Right renal cortex interstitium (tissue), 3 donors: ENCODE data around the gene CHN2. TPM values are rescaled to one million over a fixed set of nuclear protein-coding genes. Genes with fewer than 3 reads are reported as not detected.

Experiments
- DNase-seq, 3 donors: peaks; one replicate each; pipeline ENCODE4 v3.0.0-alpha.2; 2013; ENCODE audit warnings: low read depth in 3 of 3, low spot score in 2 of 3
- polyA plus RNA-seq, 3 donors: library from polyadenylated mRNA; unstranded; fragments of 120-200 nt; gene quantifications; one replicate each; pipeline ENCODE4 v1.2.1, GENCODE V29; 2013; ENCODE audit not compliant: insufficient read length in 3 of 3

The CHN2 gene
- 10 to 100 TPM; 14.3 to 20.8 (median 18.3) TPM for polyA plus RNA-seq

DNA sequence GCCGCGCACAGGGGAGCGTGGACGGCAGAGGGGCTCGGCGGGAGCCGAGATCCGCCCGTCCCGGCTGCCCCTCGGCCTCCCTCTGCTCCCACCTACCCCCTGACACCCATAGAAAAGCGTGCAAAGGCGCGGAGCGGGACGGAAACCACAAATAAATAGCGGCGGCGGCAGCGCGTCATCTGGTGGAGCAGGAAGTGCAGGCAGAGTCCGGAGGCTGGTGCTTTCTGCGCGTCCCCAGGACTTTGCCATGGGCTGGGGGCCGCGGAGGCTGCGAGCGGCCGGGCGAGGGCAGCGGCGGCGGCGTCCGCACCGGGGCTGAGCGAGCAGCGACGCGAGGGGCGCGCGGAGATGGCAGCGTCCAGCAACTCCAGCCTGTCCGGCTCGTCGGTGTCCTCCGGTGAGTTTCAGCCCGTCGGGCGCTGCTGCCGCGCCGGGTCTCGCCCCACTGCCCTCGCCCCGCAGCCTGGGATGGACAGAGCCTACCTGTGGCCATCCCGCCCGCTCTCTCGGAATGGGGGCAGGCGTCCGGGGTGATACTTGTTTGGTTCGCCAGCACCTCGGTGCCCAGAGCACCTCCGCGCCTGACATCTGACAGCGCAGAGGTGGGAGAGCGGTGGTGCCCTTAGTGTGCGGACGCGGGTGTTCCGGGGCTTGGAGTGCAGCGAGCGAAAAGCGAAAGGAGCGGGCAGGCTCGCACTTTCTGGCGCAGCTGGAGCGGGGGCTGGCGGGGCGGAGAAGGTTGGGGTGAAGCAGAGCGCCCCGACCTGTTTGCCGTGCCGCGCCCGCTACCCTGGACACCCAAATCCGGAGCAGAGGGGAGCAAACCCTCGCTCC lies at the start of gene CHN2:
TSS of gene CHN2 (plus strand) at position 182 of the 834 bp plus-strand sequence.
- DNase-seq, result peak in 1 of 3 donors; percentile 32

DNA sequence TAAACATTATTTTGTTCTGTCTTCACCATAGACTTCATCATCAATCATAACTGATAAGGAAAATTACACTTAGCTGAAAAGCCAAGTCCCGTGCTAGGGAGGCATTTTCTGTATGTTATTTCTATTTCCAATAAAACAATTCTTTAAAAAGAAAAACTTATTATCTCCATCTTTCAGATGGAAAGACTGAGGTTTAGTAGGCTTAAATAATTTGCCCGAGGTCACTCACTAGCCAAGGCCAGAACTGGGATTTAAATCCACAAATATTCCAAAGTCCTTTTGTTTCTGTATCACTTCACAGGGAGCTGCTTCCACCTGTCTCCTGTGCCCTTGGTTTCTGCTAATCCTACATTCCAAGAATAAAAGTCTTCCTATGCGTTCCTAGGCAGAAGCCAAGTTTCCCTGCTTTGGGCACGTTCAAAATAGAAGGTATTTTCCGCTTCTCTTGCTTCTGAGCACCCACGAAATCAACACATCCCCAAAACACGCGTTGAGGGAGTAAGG lies 49.0 kb upstream of the CHN2 start:
- no peak for DNase-seq

DNA sequence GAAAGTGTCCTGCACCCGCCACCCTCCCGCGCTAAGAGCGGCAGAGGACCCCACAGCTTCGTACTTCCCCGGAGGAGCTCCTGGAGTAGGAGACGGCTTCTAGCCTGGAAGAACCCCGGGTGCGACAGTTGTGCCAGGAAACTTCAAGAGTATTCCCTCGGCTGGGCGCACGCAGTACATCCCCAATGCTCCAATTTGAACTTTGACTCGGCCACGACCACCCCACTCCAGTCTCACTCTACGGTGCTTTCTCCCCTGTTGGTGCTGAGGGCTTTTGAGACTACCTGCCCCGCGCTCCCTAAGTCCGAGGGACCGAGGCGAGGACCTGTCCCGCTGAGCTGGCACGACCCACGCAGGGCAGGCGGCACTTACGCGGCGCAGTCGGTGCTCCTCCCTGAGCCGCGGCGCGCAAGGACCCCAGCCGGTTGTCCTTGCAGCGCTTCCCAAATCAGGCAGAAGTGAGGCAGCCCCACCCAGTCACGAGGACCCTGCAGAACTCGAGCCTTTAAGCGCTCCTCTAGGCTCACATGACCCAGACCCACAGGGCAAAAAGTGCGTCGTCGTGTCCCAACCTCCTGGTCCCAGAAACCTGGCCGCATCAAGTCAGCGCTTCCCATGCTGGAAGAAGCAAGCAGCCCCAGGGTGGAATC lies 48.4 kb upstream of the CHN2 start, which contains the start of gene CPVL:
TSS of gene CPVL (minus strand) at position 481 of the 650 bp plus-strand sequence. CDS start 25,476 bp downstream, outside the sequence.
- DNase-seq, result peak in 1 of 3 donors; percentile 6

DNA sequence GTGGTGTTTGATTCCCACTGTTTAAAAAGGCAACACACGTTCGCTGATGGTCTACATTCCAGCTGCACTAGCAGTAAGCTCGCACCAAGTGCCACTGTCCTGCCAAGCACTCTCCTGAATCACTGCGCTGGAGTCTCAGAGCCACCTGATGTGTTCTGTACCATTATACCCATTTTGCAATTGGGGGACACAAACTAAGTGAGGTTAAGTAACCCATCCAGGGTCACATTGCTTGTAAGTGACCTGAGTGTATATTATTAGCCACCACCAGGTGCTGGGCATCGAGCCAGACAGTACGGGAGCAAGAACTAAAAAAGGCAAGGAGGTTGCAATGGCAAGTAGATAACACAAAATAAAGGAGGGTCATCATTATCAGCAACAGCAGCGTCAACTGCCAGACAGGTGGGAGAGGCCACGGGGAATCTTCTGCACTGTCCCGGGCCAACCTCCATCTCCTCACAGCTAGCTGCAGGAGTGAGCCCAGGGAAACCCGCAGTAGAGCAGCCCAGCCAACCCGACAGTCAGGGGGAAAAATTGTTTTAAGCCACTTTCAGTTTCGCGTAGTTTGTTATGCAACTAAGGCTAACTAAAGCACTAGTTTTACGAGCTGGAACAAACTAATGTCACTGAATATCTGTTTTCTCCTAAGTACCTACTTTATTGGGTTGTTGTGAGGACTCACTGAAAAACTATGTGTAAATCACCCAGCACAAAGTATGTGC lies 47.5 kb upstream of the CHN2 start:
- peak in 1 of 3 donors; percentile 23 for DNase-seq

DNA sequence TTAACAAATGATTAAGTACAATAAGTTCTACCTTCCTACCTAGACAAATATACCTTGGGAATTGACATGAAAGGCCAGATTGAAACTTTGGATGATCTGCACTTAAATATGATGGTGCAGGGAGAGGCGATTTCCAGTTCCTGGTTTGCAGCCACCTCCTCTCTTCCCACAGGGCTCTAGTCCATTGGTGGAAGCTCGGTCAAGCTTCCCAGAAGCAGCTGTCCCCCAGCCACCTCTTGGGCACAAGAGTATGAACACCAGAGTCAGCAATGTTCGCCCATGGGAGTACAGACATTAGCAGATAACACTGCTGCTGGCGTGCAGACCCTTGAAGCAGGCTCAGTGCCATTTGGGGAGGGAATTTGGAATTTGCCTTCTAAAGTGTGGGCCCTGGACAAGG lies 46.8 kb upstream of the CHN2 start:
- no peak for DNase-seq

DNA sequence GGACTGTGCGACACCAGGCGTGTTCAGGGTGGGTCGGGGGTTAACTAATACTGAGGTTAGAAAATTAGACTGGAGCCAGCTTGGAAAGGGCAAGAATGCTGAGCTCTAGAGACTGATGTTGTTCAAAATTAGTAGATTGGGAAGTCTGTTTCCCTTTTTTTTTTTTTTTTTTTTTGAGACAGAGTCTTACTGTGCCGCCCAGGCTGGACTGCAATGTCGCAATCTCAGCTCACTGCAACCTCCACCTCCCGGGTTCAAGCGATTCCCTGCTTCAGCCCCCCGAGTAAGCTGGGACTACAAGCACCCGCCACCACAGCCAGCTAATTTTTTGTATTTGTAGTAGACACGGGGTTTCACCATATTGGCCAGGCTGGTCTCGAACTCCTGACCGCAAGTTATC lies 45.5 kb upstream of the CHN2 start:
- no peak for DNase-seq

GRCh38 chr7:29150856-29151255 lies 43.7 kb upstream of the CHN2 start:
- no peak for DNase-seq

DNA sequence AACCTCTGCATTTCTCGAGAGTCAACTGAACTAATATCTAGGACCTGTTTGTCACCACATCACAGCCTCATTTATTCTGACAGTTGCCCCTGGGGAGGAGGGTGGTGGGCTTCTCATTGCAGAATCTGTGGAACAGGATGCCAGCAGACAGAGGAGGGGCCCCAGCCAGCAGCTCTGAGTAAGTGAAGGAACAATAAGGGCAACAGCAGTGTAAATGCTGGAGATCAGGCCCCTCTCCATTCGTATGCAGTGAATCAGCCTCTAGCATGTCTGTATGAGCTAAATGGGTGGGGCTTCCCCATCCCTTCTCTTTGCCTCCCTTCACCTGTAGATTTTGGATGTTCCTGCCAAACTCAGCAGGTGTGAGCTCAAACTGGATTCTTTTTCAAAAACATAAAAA lies 40.5 kb upstream of the CHN2 start:
- DNase-seq, result no peak

GRCh38 chr7:29156907-29157452 lies 37.6 kb upstream of the CHN2 start:
- DNase-seq, result no peak

GRCh38 chr7:29158795-29159423 lies 35.7 kb upstream of the CHN2 start:
- no peak for DNase-seq

- no peak for DNase-seq
Observed at GRCh38 chr7:29160080-29160479, 34.5 kb upstream of the CHN2 start.

DNA sequence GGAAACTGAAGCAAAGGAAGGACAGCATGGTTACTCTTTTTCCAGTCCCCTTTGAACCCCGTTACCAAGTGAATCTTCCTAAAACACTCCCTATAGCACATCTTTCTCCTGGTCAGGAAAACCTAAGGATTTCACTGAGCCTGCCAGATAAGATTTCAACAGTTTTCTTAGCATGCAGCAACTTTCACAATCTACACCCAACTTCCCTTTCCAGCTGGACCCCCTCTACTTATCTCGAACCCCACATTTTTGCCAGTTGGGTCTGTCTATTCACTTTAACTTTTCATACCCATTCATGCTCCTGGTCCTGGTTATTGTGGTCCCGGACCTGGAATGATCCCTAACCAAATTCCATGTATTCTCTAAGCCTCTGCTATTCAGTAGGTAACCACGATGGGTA lies 33.3 kb upstream of the CHN2 start:
- no peak for DNase-seq

DNA sequence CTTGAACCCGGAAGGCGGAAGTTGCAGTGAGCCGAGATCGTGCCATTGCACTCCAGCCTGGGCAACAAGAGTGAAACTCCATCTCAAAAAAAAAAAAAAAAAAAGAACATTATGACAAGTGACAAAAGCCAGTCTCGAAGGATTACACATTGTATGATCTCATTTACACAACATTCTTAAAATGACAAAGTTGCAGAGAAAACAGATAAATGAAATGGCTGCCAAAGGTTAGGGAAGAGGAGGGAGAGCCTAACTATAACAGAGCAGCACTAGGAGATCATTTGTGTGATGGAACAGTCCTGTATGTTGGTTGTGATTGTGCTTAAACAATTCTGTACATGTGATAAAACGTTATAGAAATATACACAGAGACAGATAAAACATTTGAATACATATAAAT lies 32.0 kb upstream of the CHN2 start:
- DNase-seq, result no peak

DNA sequence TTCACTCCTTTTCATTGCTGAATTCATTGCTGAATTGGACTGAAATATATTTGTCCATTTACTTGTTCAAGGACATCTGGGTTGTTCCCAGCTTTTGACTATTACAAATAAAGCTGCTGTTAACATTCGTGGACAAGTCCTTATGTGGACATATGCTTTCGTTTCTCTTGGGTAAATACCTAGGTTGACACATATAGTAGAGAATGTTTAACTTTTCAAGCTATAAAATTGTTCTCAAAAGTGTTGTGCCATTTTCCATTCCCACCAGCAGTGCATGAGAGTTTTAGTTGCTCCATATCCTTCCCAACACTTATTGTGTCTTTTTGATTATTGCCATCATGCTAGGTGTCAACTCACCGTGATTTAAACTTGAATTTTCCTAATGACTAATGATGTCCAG lies 30.7 kb upstream of the CHN2 start:
- DNase-seq, result no peak

- DNase-seq, result no peak
Observed at GRCh38 chr7:29167721-29168120, 26.9 kb upstream of the CHN2 start.

GRCh38 chr7:29170781-29171180 lies 23.8 kb upstream of the CHN2 start:
- DNase-seq, result no peak

DNA sequence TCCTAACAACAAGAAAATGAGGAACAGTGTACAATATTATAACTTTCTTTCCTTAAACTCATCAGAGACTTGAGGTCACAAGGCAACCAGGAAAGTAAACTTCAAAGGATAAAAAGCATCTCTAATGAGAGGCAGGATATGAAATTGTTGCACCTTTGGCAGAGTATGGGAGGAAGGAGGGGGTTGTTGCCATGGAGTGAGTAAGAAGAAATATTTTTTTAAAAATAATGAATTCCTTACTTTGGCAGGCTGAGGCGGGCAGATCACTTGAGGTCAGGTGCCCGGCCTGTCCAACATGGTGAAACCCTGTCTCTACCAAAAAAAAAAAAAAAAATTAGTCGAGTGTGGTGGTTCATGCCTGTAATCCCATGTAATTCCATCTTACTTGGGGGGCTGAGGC lies 21.1 kb upstream of the CHN2 start:
- DNase-seq, result no peak

GRCh38 chr7:29177963-29178600 lies 16.5 kb upstream of the CHN2 start:
- DNase-seq, result no peak

DNA sequence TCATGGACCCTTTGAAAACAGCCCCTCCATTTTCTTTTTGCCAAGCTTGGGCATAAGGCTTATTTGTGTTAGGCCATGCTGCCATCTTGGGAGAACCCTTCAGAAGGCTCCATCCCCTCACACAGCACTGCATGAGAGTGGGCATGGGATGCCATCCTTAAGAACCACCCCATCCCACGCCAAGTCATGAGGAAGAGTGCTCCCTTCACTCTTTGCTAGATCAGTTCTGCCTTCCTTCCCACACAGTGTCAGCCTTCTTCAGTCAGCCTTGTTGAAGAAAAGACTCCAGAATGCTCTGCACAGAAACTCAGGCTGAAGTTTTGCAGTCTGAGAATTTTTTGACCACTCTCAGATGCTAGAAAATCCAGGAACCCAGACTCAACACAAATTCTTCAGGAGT lies 15.5 kb upstream of the CHN2 start:
- no peak for DNase-seq

GRCh38 chr7:29184599-29184998 lies 10.0 kb upstream of the CHN2 start:
- no peak for DNase-seq
